IMR-90 (cell line): ENCODE data around the gene LDAH. TPM values are rescaled to one million over a fixed set of nuclear protein-coding genes. Genes with fewer than 3 reads are reported as not detected.

Experiments
- ATAC-seq: fragments of 200-7000 bp; cut with Tn5 transposase; 2 replicates; pipeline ENCODE4 v1.9.1; 2020; ENCODE audit warnings: low read depth, mild to moderate bottlenecking, moderate library complexity
- BruUV-seq: library from RNA; stranded (reverse); fragments of 400-500 nt; replicated peaks from 2 replicates; lab custom pipeline; 2021; lab: Mats Ljungman, UMichigan
- CTCF ChIA-PET: fragments of 300-600 bp; formaldehyde crosslinking; extraction: SDS; loops from one replicate; lab custom pipeline; 2021; ENCODE audit warnings: antibody characterized with exemption; lab: Yijun Ruan, JAX
- POLR2A ChIA-PET: fragments of 300-600 bp; sonication (Branson Sonifier 250); formaldehyde crosslinking; loops from one replicate; lab custom pipeline; 2022; ENCODE audit warnings: antibody characterized with exemption; ENCODE audit not compliant: unreplicated experiment; lab: Charles Lee
- DNase-seq: peaks from one replicate; pipeline ENCODE4 v3.0.0; 2013
- H2AFZ ChIP-seq: replicated peaks from 2 replicates; pipeline ENCODE3; 2013; ENCODE audit warnings: low read length, mild to moderate bottlenecking; ENCODE audit not compliant: poor library complexity
- H2AK5ac ChIP-seq: 2 replicates; pipeline ENCODE4 v1.6.1; 2013; ENCODE audit warnings: low read depth, low read length, inconsistent platforms
- H2AK9ac ChIP-seq: replicated peaks from 2 replicates; pipeline ENCODE3; 2013; ENCODE audit warnings: mild to moderate bottlenecking, low read depth, low read length, moderate library complexity; ENCODE audit not compliant: poor library complexity
- H2BK120ac ChIP-seq: 2 replicates; pipeline ENCODE4 v1.6.1; 2013; ENCODE audit warnings: low read depth, low read length, inconsistent platforms
- H2BK15ac ChIP-seq: 3 replicates; pipeline ENCODE4 v1.6.1; 2013; ENCODE audit warnings: low read depth, low read length, inconsistent platforms
- H2BK20ac ChIP-seq: 2 replicates; pipeline ENCODE4 v1.6.1; 2013; ENCODE audit warnings: low read depth, mild to moderate bottlenecking, inconsistent platforms, low read length, moderate library complexity
- H2BK5ac ChIP-seq: 2 replicates; pipeline ENCODE4 v1.6.1; 2013; ENCODE audit warnings: mild to moderate bottlenecking, low read depth, low read length, inconsistent platforms; ENCODE audit not compliant: poor library complexity, severe bottlenecking
- H3K14ac ChIP-seq: replicated peaks from 2 replicates; pipeline ENCODE4 v1.6.1; 2013; ENCODE audit warnings: low read depth, low read length, inconsistent platforms
- H3K18ac ChIP-seq: 2 replicates; pipeline ENCODE4 v1.6.1; 2013; ENCODE audit warnings: low read depth, low read length, control low read depth
- H3K23ac ChIP-seq: 2 replicates; pipeline ENCODE4 v1.6.1; 2013; ENCODE audit warnings: low read depth, low read length, inconsistent platforms
- H3K27ac ChIP-seq: 2 replicates; pipeline ENCODE4 v1.5.1; 2013; ENCODE audit warnings: mild to moderate bottlenecking, control low read depth, low read length; ENCODE audit not compliant: insufficient read depth
- H3K27me3 ChIP-seq: 2 replicates; pipeline ENCODE4 v1.6.1; 2013; ENCODE audit warnings: low read length; ENCODE audit not compliant: control insufficient read depth, insufficient read depth
- H3K36me3 ChIP-seq: 2 replicates; pipeline ENCODE4 v1.6.1; 2013; ENCODE audit warnings: low read length, mixed read lengths; ENCODE audit not compliant: control insufficient read depth, insufficient read depth
- H3K4ac ChIP-seq: 2 replicates; pipeline ENCODE4 v1.6.1; 2013; ENCODE audit warnings: low read depth, low read length, inconsistent platforms
- H3K4me1 ChIP-seq: 2 replicates; pipeline ENCODE4 v1.6.1; 2013; ENCODE audit warnings: low read length, mixed read lengths; ENCODE audit not compliant: control insufficient read depth, insufficient read depth
- H3K4me2 ChIP-seq: 2 replicates; pipeline ENCODE4 v1.6.1; 2013; ENCODE audit warnings: low read depth, mild to moderate bottlenecking, control low read depth, low read length, moderate library complexity
- H3K4me3 ChIP-seq: 2 replicates; pipeline ENCODE4 v1.5.1; 2013; ENCODE audit warnings: low read depth, mild to moderate bottlenecking, control low read depth, low read length, moderate library complexity; ENCODE audit not compliant: insufficient read depth
- H3K56ac ChIP-seq: 2 replicates; pipeline ENCODE4 v1.6.1; 2013; ENCODE audit warnings: low read length, inconsistent platforms; ENCODE audit not compliant: insufficient read depth; ENCODE audit errors: extremely low read depth
- H3K79me1 ChIP-seq, 2 experiments: 2 replicates each; pipeline ENCODE4 v1.6.1; 2013; ENCODE audit warnings: low read length in 2 of 2, inconsistent platforms in 1 of 2, low read depth in 1 of 2
- H3K9ac ChIP-seq: 2 replicates; pipeline ENCODE4 v1.6.1; 2013; ENCODE audit warnings: low read depth, low read length, control low read depth
- H3K9me1 ChIP-seq: 2 replicates; pipeline ENCODE4 v1.6.1; 2013; ENCODE audit warnings: low read length, inconsistent platforms; ENCODE audit not compliant: insufficient read depth
- H3K9me3 ChIP-seq: 2 replicates; pipeline ENCODE4 v1.6.1; 2013; ENCODE audit warnings: low read length; ENCODE audit not compliant: control insufficient read depth, insufficient read depth
- H4K20me1 ChIP-seq: 2 replicates; pipeline ENCODE4 v1.6.1; 2013; ENCODE audit warnings: low read length, inconsistent platforms; ENCODE audit not compliant: insufficient read depth
- H4K5ac ChIP-seq: 2 replicates; pipeline ENCODE4 v1.6.1; 2013; ENCODE audit warnings: mild to moderate bottlenecking, low read depth, low read length, control low read depth
- H4K8ac ChIP-seq, 2 experiments: 2 replicates each; pipeline ENCODE4 v1.6.1; 2013; ENCODE audit warnings: low read depth in 2 of 2, low read length in 2 of 2, control low read depth in 1 of 2, inconsistent platforms in 1 of 2
- H4K91ac ChIP-seq: 2 replicates; pipeline ENCODE4 v1.6.1; 2013; ENCODE audit warnings: low read depth, low read length, inconsistent platforms; ENCODE audit not compliant: insufficient read depth
- BHLHE40 ChIP-seq: fragments of 150-350 bp; IDR thresholded peaks from 2 replicates; pipeline ENCODE4 v1.6.1; 2016; ENCODE audit warnings: mild to moderate bottlenecking, low read depth, low read length
- CHD1 ChIP-seq: IDR thresholded peaks from 2 replicates; pipeline ENCODE4 v1.6.1; 2012; ENCODE audit warnings: low read depth, low read length, improper control_type of control experiment
- RFX5 ChIP-seq: IDR thresholded peaks from 2 replicates; pipeline ENCODE4 v1.8.0; 2012; ENCODE audit warnings: low read depth, mild to moderate bottlenecking, low read length, moderate library complexity
- dilution Hi-C: fragments of 300-500 bp; cut with HindIII; formaldehyde crosslinking; loops from one replicate; pipeline ENCODE4 v1.14.3; 2018; ENCODE audit warnings: low sequenced_read_pairs; ENCODE audit not compliant: unreplicated experiment
- in situ Hi-C: fragments of 300-500 bp; cut with MboI; formaldehyde crosslinking; loops from 3 replicates; pipeline ENCODE4 v1.14.3; 2019; ENCODE audit warnings: low sequenced_read_pairs, inconsistent platforms, mixed read lengths
- intact Hi-C: fragments of 100-400 bp; cut with micrococcal nuclease; formaldehyde crosslinking; loops from 2 replicates; pipeline ENCODE4 v1.10.0; 2022
- polyA plus RNA-seq, 3 experiments: library from polyadenylated mRNA; depleted of rRNA; stranded (reverse); fragments of >200 nt; gene quantifications; 2 replicates each; pipeline ENCODE4 v1.2.3, GENCODE V29; 2012; ENCODE audit warnings: low replicate concordance in 1 of 3
- total RNA-seq: library from RNA; depleted of rRNA; stranded (reverse); fragments of >200 nt; gene quantifications from 2 replicates; pipeline ENCODE4 v1.2.3, GENCODE V29; 2012

LDAH gene
- total and polyA plus RNA-seq, 2 of the 4 experiments (the other 2 are of a cell fraction), result 12.1 to 31.7 TPM

DNA sequence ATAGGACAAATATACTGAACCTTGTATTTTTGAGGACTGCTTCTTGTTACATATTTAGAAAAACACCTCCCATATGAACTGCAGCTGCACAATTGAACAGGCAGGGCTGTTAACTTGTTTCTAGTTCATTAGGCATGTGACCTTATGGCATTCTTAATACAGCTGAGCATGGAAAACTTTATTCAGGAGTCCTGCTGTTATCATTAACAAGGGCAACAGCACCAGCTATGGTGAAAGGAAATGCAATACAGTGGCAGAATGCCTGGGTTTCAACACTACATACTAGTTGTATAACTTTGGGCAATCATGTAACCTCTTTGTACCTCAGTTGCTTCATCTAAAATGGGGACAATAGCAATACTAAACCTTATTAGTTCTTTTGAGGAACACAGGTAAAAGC is 84.1 kb downstream of the LDAH start:
- no peak overlapping the region for H3K27ac ChIP-seq
- H3K4me2 ChIP-seq, result no peak overlapping the region
- DNase-seq, result no peak
- no peak overlapping the region for H2BK5ac ChIP-seq
- dilution Hi-C loops (no loop called here), in situ Hi-C loops (no loop called here), intact Hi-C loops (no loop called here)
- H3K4me1 ChIP-seq, result no peaks in the 10 kb centered on the region
- no peak overlapping the region for H3K18ac ChIP-seq
- no peak overlapping the region for H3K9ac ChIP-seq
- H3K9me3 ChIP-seq, result no peaks in the 10 kb centered on the region
- H3K27me3 ChIP-seq, result no peaks in the 10 kb centered on the region
- ChIA-PET POLR2A (no interaction called here), CTCF (interaction anchor here (0.8 kb wide), 1 partner anchor 9 kb away, joined by 3 read pairs; no protein-coding TSS in a partner anchor)
- TF ChIP-seq RFX5 (no peak), CHD1 (no peak), BHLHE40 (no peak)
- H3K4me3 ChIP-seq, result no peak overlapping the region
- no peak overlapping the region for H4K5ac ChIP-seq
- H4K91ac ChIP-seq, result no peak overlapping the region
- no peaks in the 10 kb centered on the region for H3K9me1 ChIP-seq
- no peak overlapping the region for H2AFZ ChIP-seq
- H2BK120ac ChIP-seq, result no peak overlapping the region
- no peak overlapping the region for H2BK15ac ChIP-seq
- no peak overlapping the region for H2BK20ac ChIP-seq
- ATAC-seq, result no peak
- H2AK5ac ChIP-seq, result no peak overlapping the region
- no peak overlapping the region for H2AK9ac ChIP-seq
- no peak overlapping the region for H3K14ac ChIP-seq
- no peaks in the 10 kb centered on the region for H4K20me1 ChIP-seq
- H3K4ac ChIP-seq, result no peak overlapping the region
- no peaks in the 10 kb centered on the region for H3K36me3 ChIP-seq
- no peak overlapping the region for H4K8ac ChIP-seq
- no peaks in the 10 kb centered on the region for H3K79me1 ChIP-seq
- BruUV-seq, result no TSS peak
- H3K56ac ChIP-seq, result no peak overlapping the region
- no peak overlapping the region for H3K23ac ChIP-seq
